HepG2 (cell line): ENCODE data around the gene CFD. TPM values are rescaled to one million over a fixed set of nuclear protein-coding genes. Genes with fewer than 3 reads are reported as not detected.

Source experiments
- ATAC-seq: fragments of 200-7000 bp; cut with Tn5 transposase; 3 replicates; pipeline ENCODE4 v1.9.1; 2020; ENCODE audit warnings: mild to moderate bottlenecking, moderate library complexity
- BruUV-seq: library from RNA; stranded (reverse); fragments of 400-500 nt; replicated peaks from 2 replicates; lab custom pipeline; 2021; lab: Mats Ljungman, UMichigan
- CTCF ChIA-PET: fragments of 300-600 bp; formaldehyde crosslinking; extraction: SDS; loops from one replicate; lab custom pipeline; 2021; ENCODE audit warnings: low total read pairs, inconsistent platforms, low intra/inter-chr PET ratio; lab: Yijun Ruan, JAX
- POLR2A ChIA-PET: fragments of 350-600 bp; sonication (Branson Sonifier 250); formaldehyde crosslinking; loops from one replicate; lab custom pipeline; 2020; ENCODE audit warnings: antibody characterized with exemption, inconsistent platforms; lab: Yijun Ruan, JAX
- DNase-seq: peaks from one replicate; pipeline ENCODE4 v3.0.0-alpha.2; 2015; ENCODE audit warnings: low spot score
- FAIRE-seq: peaks from 3 replicates; lab custom pipeline; 2011; peaks lifted over from hg19 to GRCh38; lab: Jason Lieb, UNC
- H2AFZ ChIP-seq: one replicate; pipeline ENCODE4 v1.6.1; 2011; ENCODE audit warnings: low read length, inconsistent platforms
- H3K27ac ChIP-seq: fragments of 300-600 bp; 3 replicates; pipeline ENCODE4 v1.8.0; 2011; ENCODE audit warnings: mixed run types, mild to moderate bottlenecking, mixed read lengths, low read length, inconsistent platforms; ENCODE audit not compliant: insufficient read depth; ENCODE audit errors: extremely low read length
- H3K27me3 ChIP-seq, 2 experiments: fragments of 200-600 bp in 1 of 2; 2 replicates in 1 of 2; 3 replicates in 1 of 2; pipeline versions ENCODE4 v1.6.0 to v1.8.0; 2011; ENCODE audit warnings: low read length in 2 of 2, mild to moderate bottlenecking in 2 of 2, moderate library complexity in 2 of 2, inconsistent platforms in 1 of 2; ENCODE audit not compliant: insufficient read depth in 2 of 2, control insufficient read depth in 1 of 2
- H3K36me3 ChIP-seq, 2 experiments: fragments of 200-600 bp in 1 of 2; replicated peaks in 1 of 2; 2 replicates in 1 of 2; 3 replicates in 1 of 2; pipeline versions ENCODE4 v1.5.1 to v1.8.0; 2011; ENCODE audit warnings: low read length in 2 of 2, inconsistent platforms in 1 of 2; ENCODE audit not compliant: insufficient read depth in 2 of 2, control insufficient read depth in 1 of 2
- H3K4me1 ChIP-seq: 2 replicates; pipeline ENCODE4 v1.5.1; 2012; ENCODE audit warnings: low read length, inconsistent platforms; ENCODE audit not compliant: insufficient read depth
- H3K4me2 ChIP-seq: 2 replicates; pipeline ENCODE4 v1.6.0; 2011; ENCODE audit warnings: low read depth, low read length, inconsistent platforms
- H3K4me3 ChIP-seq, 3 experiments: fragments of 200-600 bp in 1 of 3; sonication (generic), shearing (Covaris generic) in 1 of 3; replicated peaks in 1 of 3; 2 replicates each; pipeline ENCODE4 v1.5.1; 2011 to 2016; ENCODE audit warnings: low read length in 3 of 3, inconsistent platforms in 2 of 3, low read depth in 2 of 3, mild to moderate bottlenecking in 2 of 3, control low read depth in 1 of 3, mixed read lengths in 1 of 3; ENCODE audit not compliant: insufficient read depth in 1 of 3
- H3K79me2 ChIP-seq: one replicate; pipeline ENCODE4 v1.6.1; 2011; ENCODE audit warnings: low read length, inconsistent platforms; ENCODE audit not compliant: insufficient read depth
- H3K9ac ChIP-seq: 2 replicates; pipeline ENCODE4 v1.6.0; 2011; ENCODE audit warnings: mild to moderate bottlenecking, low read depth, low read length, inconsistent platforms; ENCODE audit not compliant: insufficient read depth
- H3K9me3 ChIP-seq: 2 replicates; pipeline ENCODE4 v1.5.1; 2012; ENCODE audit warnings: mild to moderate bottlenecking, low read length
- H4K20me1 ChIP-seq: 2 replicates; pipeline ENCODE4 v1.6.0; 2011; ENCODE audit warnings: inconsistent platforms, mild to moderate bottlenecking, low read length, moderate library complexity; ENCODE audit not compliant: insufficient read depth
- RBFOX2 ChIP-seq: fragments of 200-400 bp; formaldehyde crosslinking; IDR thresholded peaks from 2 replicates; pipeline ENCODE4 v1.6.1; 2017; ENCODE audit warnings: low read depth, mild to moderate bottlenecking, low read length
- ZMAT5 ChIP-seq: sonication (generic); formaldehyde crosslinking; IDR thresholded peaks from 2 replicates; pipeline ENCODE4 v1.5.0; 2020; ENCODE audit warnings: mild to moderate bottlenecking, low read depth, missing genetic modification reagents, borderline replicate concordance
- ZNF281 ChIP-seq: sonication (generic); formaldehyde crosslinking; IDR thresholded peaks from 2 replicates; pipeline ENCODE4 v1.4.0; 2020; ENCODE audit warnings: missing genetic modification reagents, borderline replicate concordance
- WGBS: methylation state at CpG from one replicate; pipeline ENCODE4 v1.1.6; 2017; ENCODE audit warnings: low lambda C conversion rate; 5-methylcytosine and 5-hydroxymethylcytosine counted together
- in situ Hi-C: cut with HindIII; loops from 2 replicates; pipeline ENCODE4 v1.10.0; 2017; ENCODE audit warnings: low pct_unique_long_range_greater_than_20kb; ENCODE audit not compliant: extremely low pct_ligation_motif_present
- intact Hi-C: fragments of 100-400 bp; cut with micrococcal nuclease; formaldehyde crosslinking; loops from one replicate; pipeline ENCODE4 v1.10.0; 2022; ENCODE audit not compliant: unreplicated experiment
- polyA plus RNA-seq, 8 experiments: library from polyadenylated mRNA; depleted of rRNA in 3 of 8; stranded (reverse) in 7 of 8; unstranded in 1 of 8; fragments of >200 nt; fragmentation: Illumina TruSeq in 4 of 8; extraction: Trizol in 4 of 8; gene quantifications; 2 replicates each; pipeline versions ENCODE4 v1.2.1 to v1.2.3, GENCODE V29; 2011 to 2016; ENCODE audit warnings: low read depth in 4 of 8, missing spikeins in 1 of 8, mixed read lengths in 1 of 8; ENCODE audit not compliant: insufficient read depth in 1 of 8
- total RNA-seq, 5 experiments: library from RNA; depleted of rRNA; stranded (reverse); fragments of >200 nt; fragmentation: Illumina TruSeq; extraction: Trizol; gene quantifications; 2 replicates each; pipeline ENCODE4 v1.2.3, GENCODE V29; 2016; ENCODE audit warnings: low read depth in 1 of 5

The CFD gene
- total and polyA plus RNA-seq, 2 of the 13 experiments (the other 11 are each of a cell fraction or from before 2014, with no cell fraction given), result 2.3 to 4.6 TPM

- H3K9me3 ChIP-seq, result no peaks in the 10 kb centered on the region
- no peak overlapping the region for H3K9ac ChIP-seq
- WGBS, result 98% methylated on average over 18 of the region's 22 CpGs
- no peak overlapping the region for H3K4me2 ChIP-seq
- POLR2A ChIA-PET, result no interaction called here
- no peak overlapping the region for H2AFZ ChIP-seq
- in situ Hi-C loops (no loop called here), intact Hi-C loops (no loop called here)
- no peaks in the 10 kb centered on the region for H3K27me3 ChIP-seq
- TF ChIP-seq RBFOX2 (0 out of 2 replicates have a peak, but pooled peaks have one; percentile 36), ZMAT5 (CRISPR knock-in tag) (no peak)
- no TSS peak for BruUV-seq
- no peak overlapping the region for H3K4me3 ChIP-seq
- H3K4me1 ChIP-seq, result peaks cover 9% of the 10 kb centered on the region
- CTCF ChIA-PET, result no interaction called here
- no peak for DNase-seq
- H3K27ac ChIP-seq, result no peak overlapping the region
- H3K79me2 ChIP-seq, result no peaks in the 10 kb centered on the region
- ATAC-seq, result no peak
- H4K20me1 ChIP-seq, result no peaks in the 10 kb centered on the region
- FAIRE-seq, result no peak
- H3K36me3 ChIP-seq, result peaks cover 17 to 35% of the 10 kb centered on the region in 2 experiments; a peak in 4 of 5 replicates
Measured at GRCh38 chr19:883661-884211, 24.3 kb downstream of the CFD start.

GRCh38 chr19:884420-885211 lies 25.2 kb downstream of the CFD start:
- FAIRE-seq (no peak), DNase-seq (no peak), ATAC-seq (no peak)
- in situ Hi-C loops, result no loop called here
- H3K4me1 ChIP-seq, result peaks cover 9% of the 10 kb centered on the region
- POLR2A ChIA-PET, result no interaction called here
- BruUV-seq, result no TSS peak
- intact Hi-C loops, result no loop called here
- H3K9me3 ChIP-seq, result no peaks in the 10 kb centered on the region
- H3K4me3 ChIP-seq, result no peak overlapping the region
- no peak for TF ChIP-seq ZNF281 (CRISPR knock-in tag)
- 0 out of 2 replicates have a peak, but pooled peaks have one; percentile 34 for TF ChIP-seq RBFOX2
- no peaks in the 10 kb centered on the region for H3K27me3 ChIP-seq
- H4K20me1 ChIP-seq, result no peaks in the 10 kb centered on the region; the same call in 1 of the 2 replicates
- H3K4me2 ChIP-seq, result no peak overlapping the region
- H2AFZ ChIP-seq, result no peak overlapping the region
- no peaks in the 10 kb centered on the region for H3K79me2 ChIP-seq
- CTCF ChIA-PET, result no interaction called here
- no peak overlapping the region for H3K9ac ChIP-seq
- 97% methylated on average over 23 of the region's 51 CpGs for WGBS
- H3K27ac ChIP-seq, result no peak overlapping the region
- peaks cover 20 to 37% of the 10 kb centered on the region in 2 experiments; a peak in 4 of 5 replicates for H3K36me3 ChIP-seq
